Renal pelvis (tissue), 12 donors: ENCODE measurements around the gene NOPCHAP1. TPM values are rescaled to one million over a fixed set of nuclear protein-coding genes. Genes with fewer than 3 reads are reported as not detected.
A peak's percentile ranks its signal among the peaks of the same experiment; 100 is the strongest.
"Not testable (repeated sequence)": the region's sequence is repeated elsewhere in the genome, so short reads cannot be mapped to it uniquely, and the experiment has no call there.

Experiments
- DNase-seq: peaks from one replicate; pipeline ENCODE4 v3.0.0-alpha.2; 2013
- long read RNA-seq, 16 experiments: transcript quantifications; one replicate each; lab custom pipeline, GENCODE V29; 2026
- polyA plus RNA-seq, 3 donors: library from polyadenylated mRNA; unstranded; fragments of 120-200 nt; gene quantifications; one replicate each; pipeline ENCODE4 v1.2.1, GENCODE V29; 2013; ENCODE audit not compliant: insufficient read length in 3 of 3

NOPCHAP1 gene
- polyA plus RNA-seq, result 10 to 100 TPM in 2 of 3 donors, 1 to 10 TPM in 1; 9.3 to 13.5 (median 13.4) TPM
- long read RNA-seq, donor 1, full-length matches to known transcripts, result 18 of 18 reads
- long read RNA-seq, donor 1, partial matches to known transcripts, result 0 of 18 reads
- long read RNA-seq, donor 1, other reads (novel, unspliced or antisense), result 0 of 18 reads
- long read RNA-seq, donor 2, full-length matches to known transcripts, result 14 of 14 reads
- long read RNA-seq, donor 2, partial matches to known transcripts, result 0 of 14 reads
- long read RNA-seq, donor 2, other reads (novel, unspliced or antisense), result 0 of 14 reads
- long read RNA-seq, donor 3, full-length matches to known transcripts, result 17 of 17 reads
- long read RNA-seq, donor 3, partial matches to known transcripts, result 0 of 17 reads
- long read RNA-seq, donor 3, other reads (novel, unspliced or antisense), result 0 of 17 reads
- long read RNA-seq, donor 4, full-length matches to known transcripts, result 9 of 9 reads
- long read RNA-seq, donor 4, partial matches to known transcripts, result 0 of 9 reads
- long read RNA-seq, donor 4, other reads (novel, unspliced or antisense), result 0 of 9 reads
- long read RNA-seq, donor 5, full-length matches to known transcripts, result 5 of 5 reads
- long read RNA-seq, donor 5, partial matches to known transcripts, result 0 of 5 reads
- long read RNA-seq, donor 5, other reads (novel, unspliced or antisense), result 0 of 5 reads
- long read RNA-seq, donor 6, full-length matches to known transcripts, result 8 of 8 reads
- long read RNA-seq, donor 6, partial matches to known transcripts, result 0 of 8 reads
- long read RNA-seq, donor 6, other reads (novel, unspliced or antisense), result 0 of 8 reads
- long read RNA-seq, donor 7, full-length matches to known transcripts, result 15 of 15 reads
- long read RNA-seq, donor 7, partial matches to known transcripts, result 0 of 15 reads
- long read RNA-seq, donor 7, other reads (novel, unspliced or antisense), result 0 of 15 reads
- long read RNA-seq, donor 8, full-length matches to known transcripts, result 7 of 7 reads
- long read RNA-seq, donor 8, partial matches to known transcripts, result 0 of 7 reads
- long read RNA-seq, donor 8, other reads (novel, unspliced or antisense), result 0 of 7 reads
- long read RNA-seq, donor 9, full-length matches to known transcripts, result 12 of 12 reads
- long read RNA-seq, donor 9, partial matches to known transcripts, result 0 of 12 reads
- long read RNA-seq, donor 9, other reads (novel, unspliced or antisense), result 0 of 12 reads
- long read RNA-seq, donor 10, full-length matches to known transcripts, result 10 of 10 reads
- long read RNA-seq, donor 10, partial matches to known transcripts, result 0 of 10 reads
- long read RNA-seq, donor 10, other reads (novel, unspliced or antisense), result 0 of 10 reads
- long read RNA-seq, donor 11, full-length matches to known transcripts, result 9 of 9 reads
- long read RNA-seq, donor 11, partial matches to known transcripts, result 0 of 9 reads
- long read RNA-seq, donor 11, other reads (novel, unspliced or antisense), result 0 of 9 reads
- long read RNA-seq, donor 12, full-length matches to known transcripts, result 17 of 17 reads
- long read RNA-seq, donor 12, partial matches to known transcripts, result 0 of 17 reads
- long read RNA-seq, donor 12, other reads (novel, unspliced or antisense), result 0 of 17 reads
- long read RNA-seq, donor 13, full-length matches to known transcripts, result 7 of 7 reads
- long read RNA-seq, donor 13, partial matches to known transcripts, result 0 of 7 reads
- long read RNA-seq, donor 13, other reads (novel, unspliced or antisense), result 0 of 7 reads
- long read RNA-seq, donor 14, result 0 reads
- long read RNA-seq, donor 15, full-length matches to known transcripts, result 15 of 15 reads
- long read RNA-seq, donor 15, partial matches to known transcripts, result 0 of 15 reads
- long read RNA-seq, donor 15, other reads (novel, unspliced or antisense), result 0 of 15 reads
- long read RNA-seq, donor 16, full-length matches to known transcripts, result 15 of 15 reads
- long read RNA-seq, donor 16, partial matches to known transcripts, result 0 of 15 reads
- long read RNA-seq, donor 16, other reads (novel, unspliced or antisense), result 0 of 15 reads

- peak; percentile 93 for DNase-seq
Observed at GRCh38 chr12:104986022-104986941, at the start of gene NOPCHAP1. TSS of gene NOPCHAP1 (plus strand) at chr12:104986316. CDS start at chr12:104986353, 37 bp downstream.

GRCh38 chr12:104938371-104938770 is 47.7 kb upstream of the NOPCHAP1 start:
- DNase-seq, result no peak

GRCh38 chr12:104939089-104939488 is 47.0 kb upstream of the NOPCHAP1 start:
- DNase-seq, result no peak

- DNase-seq, result no peak
Observed at GRCh38 chr12:104941454-104941853, 44.7 kb upstream of the NOPCHAP1 start.

- no peak for DNase-seq
Observed at GRCh38 chr12:104942075-104942474, 44.0 kb upstream of the NOPCHAP1 start.

- DNase-seq, result not testable (repeated sequence)
Observed at GRCh38 chr12:104943401-104943800, 42.7 kb upstream of the NOPCHAP1 start.

- DNase-seq, result no peak
Observed at GRCh38 chr12:104944252-104944651, 41.9 kb upstream of the NOPCHAP1 start.

GRCh38 chr12:104948716-104949115 is 37.4 kb upstream of the NOPCHAP1 start:
- DNase-seq, result not testable (repeated sequence)

GRCh38 chr12:104951759-104952509 is 34.2 kb upstream of the NOPCHAP1 start:
- DNase-seq, result no peak

- DNase-seq, result no peak
Observed at GRCh38 chr12:104952816-104953215, 33.3 kb upstream of the NOPCHAP1 start.

- DNase-seq, result no peak
Observed at GRCh38 chr12:104953323-104953722, 32.8 kb upstream of the NOPCHAP1 start.

GRCh38 chr12:104955703-104956102 is 30.4 kb upstream of the NOPCHAP1 start:
- DNase-seq, result no peak

- DNase-seq, result no peak
Observed at GRCh38 chr12:104956870-104957718, 29.0 kb upstream of the NOPCHAP1 start.

- DNase-seq, result no peak
Observed at GRCh38 chr12:104957719-104958000, 28.5 kb upstream of the NOPCHAP1 start.

- peak; percentile 68 for DNase-seq
Observed at GRCh38 chr12:104958001-104958804, 27.9 kb upstream of the NOPCHAP1 start, which contains the start of gene SLC41A2. TSS of gene SLC41A2 (minus strand) at chr12:104958290. CDS start at chr12:104928527, 29,763 bp downstream.

- no peak for DNase-seq
Observed at GRCh38 chr12:104958805-104959334, 27.2 kb upstream of the NOPCHAP1 start.
